ENCODE measurements around the gene SMIM43.

DNA sequence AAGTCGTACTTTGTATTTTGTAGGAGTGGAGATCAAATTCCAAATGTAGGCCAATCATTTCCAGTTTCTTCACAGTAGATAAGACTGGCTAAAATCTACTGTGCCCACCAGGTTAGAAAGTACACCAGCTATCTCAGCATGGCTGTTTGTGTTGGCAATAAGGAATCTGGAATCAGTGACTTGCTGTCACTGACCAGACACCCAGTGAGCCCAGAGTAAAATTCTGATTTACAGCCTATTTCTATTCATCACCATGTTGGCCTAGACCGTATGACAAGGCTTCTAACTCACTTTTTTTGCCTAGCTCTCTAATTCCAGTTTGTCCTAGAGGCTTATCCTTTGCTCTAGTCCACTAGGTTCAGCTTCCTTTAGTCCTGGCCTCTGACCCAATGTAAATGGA, 25.4 kb downstream of the SMIM43 start:
- TF ChIP-seq, protein P1, sequence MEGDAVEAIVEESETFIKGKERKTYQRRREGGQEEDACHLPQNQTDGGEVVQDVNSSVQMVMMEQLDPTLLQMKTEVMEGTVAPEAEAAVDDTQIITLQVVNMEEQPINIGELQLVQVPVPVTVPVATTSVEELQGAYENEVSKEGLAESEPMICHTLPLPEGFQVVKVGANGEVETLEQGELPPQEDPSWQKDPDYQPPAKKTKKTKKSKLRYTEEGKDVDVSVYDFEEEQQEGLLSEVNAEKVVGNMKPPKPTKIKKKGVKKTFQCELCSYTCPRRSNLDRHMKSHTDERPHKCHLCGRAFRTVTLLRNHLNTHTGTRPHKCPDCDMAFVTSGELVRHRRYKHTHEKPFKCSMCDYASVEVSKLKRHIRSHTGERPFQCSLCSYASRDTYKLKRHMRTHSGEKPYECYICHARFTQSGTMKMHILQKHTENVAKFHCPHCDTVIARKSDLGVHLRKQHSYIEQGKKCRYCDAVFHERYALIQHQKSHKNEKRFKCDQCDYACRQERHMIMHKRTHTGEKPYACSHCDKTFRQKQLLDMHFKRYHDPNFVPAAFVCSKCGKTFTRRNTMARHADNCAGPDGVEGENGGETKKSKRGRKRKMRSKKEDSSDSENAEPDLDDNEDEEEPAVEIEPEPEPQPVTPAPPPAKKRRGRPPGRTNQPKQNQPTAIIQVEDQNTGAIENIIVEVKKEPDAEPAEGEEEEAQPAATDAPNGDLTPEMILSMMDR (conservative IDR thresholded peaks at IDR 0.05; ENCODE audit: low read length) = no peak
- no peak for TF ChIP-seq EZH2phosphoT487 (IDR thresholded peaks at IDR 0.05; ENCODE audit: borderline replicate concordance, low read depth, low read length)

Data from OCI-LY7 (cell line).